ENCODE data around the gene MDK. TPM values are rescaled to one million over a fixed set of nuclear protein-coding genes. Genes with fewer than 3 reads are reported as not detected.

The MDK gene
- total RNA-seq, 4 donors from 2014 or later = 22.3 to 340 (median 205) TPM

DNA sequence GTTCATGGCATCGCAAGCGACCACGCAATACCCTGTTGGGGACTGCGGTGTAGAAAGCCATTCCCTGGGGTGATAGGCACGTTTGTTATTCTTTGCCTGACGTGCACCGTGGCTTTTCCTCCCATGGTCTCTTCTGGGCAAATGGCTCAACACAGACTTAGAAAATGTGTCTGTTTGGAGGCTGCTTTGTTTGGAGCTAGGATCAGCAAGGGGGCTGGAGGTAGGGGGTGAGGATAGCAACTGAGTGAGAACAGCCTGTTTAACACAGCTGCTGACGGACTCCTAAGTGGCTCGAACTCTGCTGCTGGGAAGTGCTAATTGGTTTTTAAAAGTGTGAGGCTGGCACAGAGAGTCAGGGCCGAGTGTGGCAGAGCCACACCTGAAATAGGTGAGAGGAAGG is 26.2 kb downstream of the MDK start:
- H3K4me3 ChIP-seq = no peak overlapping the region
- peaks cover 0 to 86% (median 0%) of the 10 kb centered on the region in 3 donors for H3K36me3 ChIP-seq
- TF ChIP-seq, protein P1, sequence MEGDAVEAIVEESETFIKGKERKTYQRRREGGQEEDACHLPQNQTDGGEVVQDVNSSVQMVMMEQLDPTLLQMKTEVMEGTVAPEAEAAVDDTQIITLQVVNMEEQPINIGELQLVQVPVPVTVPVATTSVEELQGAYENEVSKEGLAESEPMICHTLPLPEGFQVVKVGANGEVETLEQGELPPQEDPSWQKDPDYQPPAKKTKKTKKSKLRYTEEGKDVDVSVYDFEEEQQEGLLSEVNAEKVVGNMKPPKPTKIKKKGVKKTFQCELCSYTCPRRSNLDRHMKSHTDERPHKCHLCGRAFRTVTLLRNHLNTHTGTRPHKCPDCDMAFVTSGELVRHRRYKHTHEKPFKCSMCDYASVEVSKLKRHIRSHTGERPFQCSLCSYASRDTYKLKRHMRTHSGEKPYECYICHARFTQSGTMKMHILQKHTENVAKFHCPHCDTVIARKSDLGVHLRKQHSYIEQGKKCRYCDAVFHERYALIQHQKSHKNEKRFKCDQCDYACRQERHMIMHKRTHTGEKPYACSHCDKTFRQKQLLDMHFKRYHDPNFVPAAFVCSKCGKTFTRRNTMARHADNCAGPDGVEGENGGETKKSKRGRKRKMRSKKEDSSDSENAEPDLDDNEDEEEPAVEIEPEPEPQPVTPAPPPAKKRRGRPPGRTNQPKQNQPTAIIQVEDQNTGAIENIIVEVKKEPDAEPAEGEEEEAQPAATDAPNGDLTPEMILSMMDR (IDR thresholded peaks at IDR 0.05) = no peak
- TF ChIP-seq POLR2A (IDR thresholded peaks at IDR 0.05) = no peak
- DNase-seq = no peak
- no peaks in the 10 kb centered on the region for H3K27me3 ChIP-seq
- H3K27ac ChIP-seq = no peak overlapping the region
- no peaks in the 10 kb centered on the region for H3K9me3 ChIP-seq
- H3K4me1 ChIP-seq = no peaks in the 10 kb centered on the region

DNA sequence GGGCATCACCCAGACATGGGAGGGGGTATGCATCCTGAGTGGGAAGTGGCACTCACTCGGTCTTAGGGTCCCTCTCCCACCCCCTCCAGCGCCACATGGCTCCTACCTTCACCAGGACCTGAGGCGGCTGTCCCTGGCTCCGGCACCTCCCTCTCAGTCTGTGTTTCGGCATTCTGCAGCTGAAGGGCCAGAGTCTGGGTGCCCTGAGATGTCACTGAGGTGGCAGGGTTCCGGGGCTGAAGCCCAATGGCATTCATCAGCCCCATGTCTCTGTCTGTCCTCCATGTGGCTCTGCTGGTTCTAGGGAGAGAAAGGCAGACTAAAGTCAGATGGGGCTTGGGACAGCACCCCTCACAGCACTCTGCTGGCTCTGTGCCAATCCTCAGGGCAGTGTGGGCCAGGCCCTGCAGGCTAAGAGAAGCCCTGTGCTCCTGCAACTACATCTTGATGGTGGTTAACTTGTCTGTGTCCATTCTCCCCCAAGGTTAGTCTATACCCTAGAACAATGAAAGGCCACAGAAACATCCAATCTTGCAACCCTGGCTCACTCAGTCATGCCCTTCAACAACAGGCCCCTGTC is 27.0 kb downstream of the MDK start:
- no peak for DNase-seq
- Histone ChIP-seq H3K4me3 (no peak overlapping the region), H3K4me1 (no peaks in the 10 kb centered on the region), H3K36me3 (peaks cover 0 to 86% (median 0%) of the 10 kb centered on the region in 3 donors), H3K27ac (no peak overlapping the region), H3K9me3 (no peaks in the 10 kb centered on the region), H3K27me3 (no peaks in the 10 kb centered on the region)
- TF ChIP-seq POLR2A (IDR thresholded peaks at IDR 0.05) = no peak

- H3K27ac ChIP-seq = no peak overlapping the region
- no peak for DNase-seq
- H3K9me3 ChIP-seq = no peaks in the 10 kb centered on the region
- H3K4me1 ChIP-seq = no peaks in the 10 kb centered on the region
- peaks cover 0 to 84% (median 0%) of the 10 kb centered on the region in 3 donors for H3K36me3 ChIP-seq
- H3K4me3 ChIP-seq = no peak overlapping the region
- H3K27me3 ChIP-seq = no peaks in the 10 kb centered on the region
- TF ChIP-seq, protein P1 (IDR thresholded peaks at IDR 0.05) = no peak
Observed at GRCh38 chr11:46410021-46410420, 28.6 kb downstream of the MDK start.

DNA sequence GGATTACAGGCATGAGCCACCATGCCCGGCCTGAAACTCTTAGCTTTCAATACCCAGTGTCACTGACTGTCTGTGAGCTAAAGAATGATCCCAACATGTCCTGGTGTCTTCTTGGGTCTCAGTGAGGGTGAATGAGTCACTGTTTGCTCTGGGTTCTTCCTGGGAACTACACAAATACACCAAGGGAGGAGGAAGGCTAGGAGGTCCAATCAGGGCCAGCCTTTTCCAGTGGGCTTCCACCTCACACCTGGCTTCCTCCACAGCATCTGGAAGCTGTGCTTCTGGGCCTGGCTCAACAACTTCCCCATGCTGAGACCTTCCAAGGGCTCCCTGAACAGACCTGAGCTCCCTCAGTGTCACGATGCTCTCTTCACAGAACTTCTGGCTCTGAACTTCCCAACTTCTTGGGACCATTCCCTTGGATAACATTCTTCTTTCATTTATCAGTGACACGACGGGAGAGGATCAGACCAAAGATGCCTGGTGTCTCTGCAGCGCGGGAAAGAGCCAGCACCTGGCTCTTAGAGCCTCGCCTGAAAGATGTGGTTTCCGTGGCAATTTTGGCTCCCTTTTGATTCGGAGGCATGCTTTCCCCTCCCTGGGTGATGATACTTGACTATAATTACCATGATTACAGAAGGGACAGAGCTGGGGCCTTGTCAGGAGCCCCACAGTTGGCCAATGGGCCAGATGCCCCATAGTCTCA is 32.4 kb downstream of the MDK start:
- Histone ChIP-seq H3K9me3 (no peaks in the 10 kb centered on the region), H3K4me1 (no peaks in the 10 kb centered on the region), H3K4me3 (no peak overlapping the region), H3K27ac (peak overlapping the region in 2 of 4 donors; percentile 51 to 56), H3K27me3 (no peaks in the 10 kb centered on the region), H3K36me3 (peaks cover 0 to 78% (median 0%) of the 10 kb centered on the region in 3 donors)
- TF ChIP-seq, protein P1 (IDR thresholded peaks at IDR 0.05) = no peak
- TF ChIP-seq POLR2A (IDR thresholded peaks at IDR 0.05) = no peak
- DNase-seq = peak in 1 of 3 donors; percentile 59

GRCh38 chr11:46414466-46414796 is 33.0 kb downstream of the MDK start:
- no peaks in the 10 kb centered on the region for H3K9me3 ChIP-seq
- peaks cover 0 to 73% (median 0%) of the 10 kb centered on the region in 3 donors for H3K36me3 ChIP-seq
- DNase-seq = peak in 1 of 3 donors; percentile 59

GRCh38 chr11:46414879-46415278 is 33.4 kb downstream of the MDK start:
- Histone ChIP-seq H3K36me3 (peaks cover 0 to 68% (median 0%) of the 10 kb centered on the region in 3 donors), H3K9me3 (no peaks in the 10 kb centered on the region), H3K4me3 (no peak overlapping the region), H3K4me1 (no peaks in the 10 kb centered on the region), H3K27me3 (no peaks in the 10 kb centered on the region), H3K27ac (peak overlapping the region in 2 of 4 donors; percentile 51 to 56)
- DNase-seq = no peak
- TF ChIP-seq, protein P1 (IDR thresholded peaks at IDR 0.05) = no peak
- no peak for TF ChIP-seq POLR2A (IDR thresholded peaks at IDR 0.05)

More at GRCh38 chr11:46414466-46414796, 33.0 kb downstream of the MDK start:
- Histone ChIP-seq H3K27ac (peak overlapping the region in 2 of 4 donors; percentile 51 to 56), H3K4me3 (no peak overlapping the region), H3K4me1 (no peaks in the 10 kb centered on the region), H3K27me3 (no peaks in the 10 kb centered on the region)
- TF ChIP-seq, protein P1 (IDR thresholded peaks at IDR 0.05) = no peak
- no peak for TF ChIP-seq POLR2A (IDR thresholded peaks at IDR 0.05)

All from Peyer's patch (tissue), 4 donors.